Panc1 (cell line): ENCODE results near the gene GBA2. TPM values are rescaled to one million over a fixed set of nuclear protein-coding genes. Genes with fewer than 3 reads are reported as not detected.

Experiments used
- ATAC-seq: fragments of 200-7000 bp; cut with Tn5 transposase; 2 replicates; pipeline ENCODE4 v1.9.1; 2020; ENCODE audit warnings: mild to moderate bottlenecking, moderate library complexity
- BruUV-seq: library from RNA; stranded (reverse); fragments of 400-500 nt; replicated peaks from 2 replicates; lab custom pipeline; 2021; lab: Mats Ljungman, UMichigan
- CTCF ChIA-PET: fragments of 300-600 bp; sonication (Branson Sonifier 250); formaldehyde crosslinking; loops from one replicate; lab custom pipeline; 2022; ENCODE audit warnings: antibody characterized with exemption; lab: Charles Lee
- POLR2A ChIA-PET: fragments of 300-600 bp; sonication (Branson Sonifier 250); formaldehyde crosslinking; loops from one replicate; lab custom pipeline; 2022; ENCODE audit warnings: antibody characterized with exemption; lab: Charles Lee
- DNase-seq: peaks from one replicate; pipeline ENCODE4 v3.0.0-alpha.2; 2010; ENCODE audit warnings: low read depth, low spot score
- H3K27ac ChIP-seq: 2 replicates; pipeline ENCODE4 v1.5.1; 2011; ENCODE audit warnings: mild to moderate bottlenecking, low read length, inconsistent platforms
- H3K27me3 ChIP-seq: fragments of 200-500 bp; sonication (Bioruptor generic); 2 replicates; pipeline ENCODE4 v1.6.0; 2014; ENCODE audit warnings: low read length, inconsistent platforms; ENCODE audit not compliant: control insufficient read depth, insufficient read depth
- H3K36me3 ChIP-seq: fragments of 200-500 bp; sonication (Bioruptor generic); 2 replicates; pipeline ENCODE4 v1.5.1; 2014; ENCODE audit warnings: inconsistent platforms, mild to moderate bottlenecking, low read length, moderate library complexity; ENCODE audit not compliant: control insufficient read depth, insufficient read depth
- H3K4me1 ChIP-seq: 2 replicates; pipeline ENCODE4 v1.5.1; 2011; ENCODE audit warnings: inconsistent platforms, mild to moderate bottlenecking, low read length, moderate library complexity; ENCODE audit not compliant: control insufficient read depth, insufficient read depth
- H3K4me3 ChIP-seq, 2 experiments: 2 replicates each; pipeline ENCODE4 v1.5.1; 2011 to 2012; ENCODE audit warnings: low read depth in 2 of 2, low read length in 2 of 2, mild to moderate bottlenecking in 2 of 2, inconsistent platforms in 1 of 2, moderate library complexity in 1 of 2
- H3K9me3 ChIP-seq: fragments of 200-500 bp; sonication (Bioruptor generic); 2 replicates; pipeline ENCODE4 v1.5.1; 2014; ENCODE audit warnings: low read depth, mild to moderate bottlenecking, inconsistent platforms, low read length, moderate library complexity; ENCODE audit not compliant: control insufficient read depth, insufficient read depth
- CTCF ChIP-seq: fragments of 450-650 bp; IDR thresholded peaks from 2 replicates; pipeline ENCODE4 v1.5.1; 2017; ENCODE audit warnings: mild to moderate bottlenecking
- POLR2AphosphoS5 ChIP-seq: IDR thresholded peaks from 2 replicates; pipeline ENCODE4 v1.6.1; 2012; ENCODE audit warnings: mild to moderate bottlenecking, low read depth, low read length, moderate library complexity
- REST ChIP-seq, 2 experiments: IDR thresholded peaks; 2 replicates each; pipeline ENCODE4 v1.6.1; 2011 to 2012; ENCODE audit warnings: low read depth in 2 of 2, control low read depth in 1 of 2, low read length in 1 of 2, mild to moderate bottlenecking in 1 of 2, moderate library complexity in 1 of 2; ENCODE audit not compliant: insufficient read depth in 1 of 2
- SIN3A ChIP-seq: IDR thresholded peaks from 2 replicates; pipeline ENCODE4 v1.6.1; 2012; ENCODE audit warnings: low read depth, mild to moderate bottlenecking, low read length, moderate library complexity, borderline replicate concordance; ENCODE audit not compliant: insufficient read depth
- TCF7L2 ChIP-seq: IDR thresholded peaks from 2 replicates; pipeline ENCODE4 v1.6.1; 2011; ENCODE audit warnings: mild to moderate bottlenecking, low read depth, low read length, inconsistent platforms
- in situ Hi-C: cut with HindIII; loops from 2 replicates; pipeline ENCODE4 v1.10.0; 2016; ENCODE audit warnings: low sequenced_read_pairs, low pct_unique_long_range_greater_than_20kb
- intact Hi-C: fragments of 100-400 bp; cut with micrococcal nuclease; formaldehyde crosslinking; loops from one replicate; pipeline ENCODE4 v1.10.0; 2022; ENCODE audit not compliant: unreplicated experiment
- total RNA-seq: library from RNA; stranded (reverse); gene quantifications from one replicate; pipeline ENCODE4 v1.2.1, GENCODE V29; 2021; ENCODE audit not compliant: unreplicated experiment

GBA2 gene
- total RNA-seq, 1 experiment from 2014 or later = 109 TPM

GRCh38 chr9:35708146-35708545, 40.9 kb downstream of the GBA2 start:
- Histone ChIP-seq H3K4me1 (no peaks in the 10 kb centered on the region), H3K27ac (no peak overlapping the region), H3K9me3 (no peaks in the 10 kb centered on the region), H3K4me3 (no peak overlapping the region), H3K27me3 (no peaks in the 10 kb centered on the region), H3K36me3 (peaks cover 37% of the 10 kb centered on the region)
- in situ Hi-C loops (no loop called here), intact Hi-C loops (loop anchor here (5.0 kb wide), 1 partner anchor 51 kb away; the partner anchor contains the start of genes CCDC107 and RMRP)
- ATAC-seq (no peak), DNase-seq (no peak)
- no TSS peak for BruUV-seq
- ChIA-PET CTCF (no interaction called here), POLR2A (no interaction called here)
- TF ChIP-seq TCF7L2 (no peak), CTCF (no peak), POLR2AphosphoS5 (no peak), REST (IDR thresholded peaks at IDR 0.05; ENCODE audit: insufficient read depth in 1 of 2, low read depth in 2 of 2, low read length in 1 of 2) (no peak), SIN3A (no peak)

- H3K36me3 ChIP-seq = peaks cover 38% of the 10 kb centered on the region
- DNase-seq (no peak), ATAC-seq (no peak)
- ChIA-PET POLR2A (no interaction called here), CTCF (no interaction called here)
- TF ChIP-seq CTCF (no peak), REST (IDR thresholded peaks at IDR 0.05; ENCODE audit: insufficient read depth in 1 of 2, low read depth in 2 of 2, low read length in 1 of 2) (no peak), TCF7L2 (no peak), POLR2AphosphoS5 (no peak), SIN3A (no peak)
- intact Hi-C loops = loop anchor here (5.0 kb wide), 1 partner anchor 50 kb away; the partner anchor contains the start of genes CCDC107 and RMRP
- no peaks in the 10 kb centered on the region for H3K9me3 ChIP-seq
- H3K27ac ChIP-seq = no peak overlapping the region
- H3K27me3 ChIP-seq = no peaks in the 10 kb centered on the region
- no peak overlapping the region for H3K4me3 ChIP-seq
- in situ Hi-C loops = no loop called here
- H3K4me1 ChIP-seq = no peaks in the 10 kb centered on the region
- BruUV-seq = no TSS peak
These were observed 42.1 kb downstream of the GBA2 start for GRCh38 chr9:35706951-35707350.
